Tibial nerve (tissue), 4 donors: ENCODE measurements around the gene UNC79. TPM values are rescaled to one million over a fixed set of nuclear protein-coding genes. Genes with fewer than 3 reads are reported as not detected.

ENCODE experiments used
- DNase-seq, 2 donors: peaks; one replicate each; pipeline ENCODE4 v3.0.0-alpha.2; 2019; ENCODE audit warnings: low spot score in 2 of 2
- H3K27ac ChIP-seq, 4 donors: fragments of 200-600 bp; sonication (generic) in 3 of 4; one replicate each; pipeline ENCODE4 v1.5.1; 2017 to 2019; ENCODE audit warnings: mild to moderate bottlenecking in 1 of 4
- H3K27me3 ChIP-seq, 2 donors: fragments of 200-600 bp; sonication (generic) in 1 of 2; one replicate each; pipeline versions ENCODE4 v1.5.1 to v1.6.0; 2017 to 2019
- H3K36me3 ChIP-seq, 3 donors: fragments of 200-600 bp; sonication (generic); one replicate each; pipeline ENCODE4 v1.5.1; 2018 to 2019
- H3K4me1 ChIP-seq, 4 donors: fragments of 200-600 bp; sonication (generic) in 3 of 4; one replicate each; pipeline ENCODE4 v1.5.1; 2017 to 2019
- H3K4me3 ChIP-seq, 4 donors: fragments of 200-600 bp; sonication (generic) in 3 of 4; one replicate each; pipeline ENCODE4 v1.5.1; 2017 to 2019; ENCODE audit warnings: mild to moderate bottlenecking in 1 of 4, moderate library complexity in 1 of 4
- H3K9me3 ChIP-seq, 4 donors: fragments of 200-600 bp; sonication (generic) in 3 of 4; one replicate each; pipeline ENCODE4 v1.5.1; 2017 to 2019
- EP300 ChIP-seq, 2 donors: sonication (generic); formaldehyde crosslinking; IDR thresholded peaks; one replicate each; pipeline ENCODE4 v1.6.1; 2017; ENCODE audit warnings: antibody characterized with exemption in 2 of 2, mild to moderate bottlenecking in 1 of 2
- POLR2A ChIP-seq, 2 donors: fragments of 450-650 bp; IDR thresholded peaks; one replicate each; pipeline ENCODE4 v1.6.1; 2017; ENCODE audit warnings: antibody characterized with exemption in 2 of 2, mild to moderate bottlenecking in 2 of 2, moderate library complexity in 2 of 2
- WGBS, 2 donors: methylation state at CpG; one replicate each; pipeline ENCODE4 v1.1.5; 2018; 5-methylcytosine and 5-hydroxymethylcytosine counted together
- total RNA-seq, 4 donors: library from RNA; depleted of rRNA; stranded (reverse); fragments of >200 nt; gene quantifications; one replicate each; pipeline ENCODE4 v1.1.0, GENCODE V29; 2016
- TF ChIP-seq, protein P1 (sequence below), 5 experiments: fragments of 200-600 bp in 3 of 5; fragments of 450-650 bp in 2 of 5; sonication (generic) in 3 of 5; IDR thresholded peaks; one replicate each; pipeline ENCODE4 v1.5.1; 2016 to 2019; ENCODE audit warnings: antibody characterized with exemption in 5 of 5, mild to moderate bottlenecking in 3 of 5, moderate library complexity in 2 of 5

Gene UNC79
- total RNA-seq, 4 donors from 2014 or later, result under 0.01 to 1.3 (median 0.21) TPM; not detected in 1

DNA sequence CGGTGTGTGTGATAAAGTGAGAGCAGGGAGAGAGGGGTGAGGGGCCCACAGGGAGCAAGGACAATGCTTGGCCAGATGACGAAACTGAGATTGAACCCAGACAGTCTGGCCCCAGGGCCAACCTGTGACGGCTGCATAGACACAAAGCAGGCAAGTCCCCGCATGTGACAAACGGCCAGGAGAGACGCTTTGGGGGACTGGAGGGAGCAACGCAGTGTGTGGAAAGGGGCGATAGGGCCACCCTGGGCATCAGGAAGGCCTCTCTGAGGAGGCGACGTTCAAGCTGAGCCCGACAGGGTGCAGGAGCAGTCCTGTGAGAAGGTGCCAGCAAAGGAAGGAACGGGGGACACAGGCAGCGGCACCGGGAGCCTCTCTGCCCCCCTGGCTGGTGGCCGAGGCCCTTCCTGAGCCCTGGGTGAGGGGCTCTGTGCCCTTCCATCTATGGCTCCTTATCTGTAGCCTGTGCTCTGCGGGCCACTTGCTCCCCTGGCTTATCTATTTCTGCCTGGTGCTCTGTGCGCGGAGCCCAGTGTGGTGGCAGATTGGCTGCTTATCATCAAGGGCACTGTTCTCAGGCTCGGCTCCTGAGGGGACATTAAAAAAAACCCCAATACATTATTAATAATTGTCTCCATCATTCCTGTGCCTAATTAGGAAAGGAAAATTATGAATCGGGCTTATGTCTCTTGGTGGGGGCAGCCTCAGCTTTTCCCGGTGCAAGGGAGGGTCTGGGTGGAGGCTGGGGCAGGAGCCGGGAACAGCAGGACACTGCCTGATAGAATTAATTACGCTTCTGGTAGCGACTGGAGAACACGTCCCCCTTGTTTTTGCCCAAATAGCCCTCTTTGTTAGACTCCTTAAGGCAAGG lies 317.7 kb downstream of the UNC79 start:
- Histone ChIP-seq H3K4me3 (peak overlapping the region in 1 of 4 donors; percentile 5), H3K9me3 (no peaks in the 10 kb centered on the region), H3K36me3 (no peaks in the 10 kb centered on the region), H3K27ac (peak overlapping the region; percentile 57 to 92 (median 72)), H3K4me1 (peaks cover 0 to 90% (median 64%) of the 10 kb centered on the region in 4 donors), H3K27me3 (no peaks in the 10 kb centered on the region)
- TF ChIP-seq, protein P1, sequence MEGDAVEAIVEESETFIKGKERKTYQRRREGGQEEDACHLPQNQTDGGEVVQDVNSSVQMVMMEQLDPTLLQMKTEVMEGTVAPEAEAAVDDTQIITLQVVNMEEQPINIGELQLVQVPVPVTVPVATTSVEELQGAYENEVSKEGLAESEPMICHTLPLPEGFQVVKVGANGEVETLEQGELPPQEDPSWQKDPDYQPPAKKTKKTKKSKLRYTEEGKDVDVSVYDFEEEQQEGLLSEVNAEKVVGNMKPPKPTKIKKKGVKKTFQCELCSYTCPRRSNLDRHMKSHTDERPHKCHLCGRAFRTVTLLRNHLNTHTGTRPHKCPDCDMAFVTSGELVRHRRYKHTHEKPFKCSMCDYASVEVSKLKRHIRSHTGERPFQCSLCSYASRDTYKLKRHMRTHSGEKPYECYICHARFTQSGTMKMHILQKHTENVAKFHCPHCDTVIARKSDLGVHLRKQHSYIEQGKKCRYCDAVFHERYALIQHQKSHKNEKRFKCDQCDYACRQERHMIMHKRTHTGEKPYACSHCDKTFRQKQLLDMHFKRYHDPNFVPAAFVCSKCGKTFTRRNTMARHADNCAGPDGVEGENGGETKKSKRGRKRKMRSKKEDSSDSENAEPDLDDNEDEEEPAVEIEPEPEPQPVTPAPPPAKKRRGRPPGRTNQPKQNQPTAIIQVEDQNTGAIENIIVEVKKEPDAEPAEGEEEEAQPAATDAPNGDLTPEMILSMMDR (IDR thresholded peaks at IDR 0.05), result no peak
- no peak for TF ChIP-seq POLR2A (IDR thresholded peaks at IDR 0.05)
- TF ChIP-seq EP300 (IDR thresholded peaks at IDR 0.05), result peak in 1 of 2 donors; percentile 82
- WGBS, 2 donors, result 37 to 50% methylated on average over 22 to 25 of the region's 25 CpGs
- no peak for DNase-seq

DNA sequence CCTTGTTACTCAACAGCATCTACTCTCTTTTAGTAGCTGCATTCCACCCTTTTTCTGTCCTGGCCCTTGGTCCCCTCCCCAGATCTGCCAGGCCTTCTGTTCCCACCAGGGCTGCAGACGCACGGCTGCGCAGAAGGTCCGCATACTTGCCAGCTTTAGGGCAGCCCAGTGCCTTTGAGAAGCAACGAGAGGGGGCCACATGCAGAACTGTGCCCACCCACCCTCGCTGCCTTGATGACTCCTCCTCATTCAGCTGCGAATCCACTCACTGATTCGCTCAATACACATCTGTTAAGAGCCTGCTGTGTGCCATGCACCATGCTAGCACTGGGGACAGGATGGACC lies 318.3 kb downstream of the UNC79 start:
- Histone ChIP-seq H3K4me3 (no peak overlapping the region), H3K27me3 (no peaks in the 10 kb centered on the region), H3K27ac (peak overlapping the region; percentile 0 to 92 (median 72)), H3K36me3 (no peaks in the 10 kb centered on the region), H3K4me1 (peaks cover 0 to 90% (median 66%) of the 10 kb centered on the region in 4 donors), H3K9me3 (no peaks in the 10 kb centered on the region)
- TF ChIP-seq, protein P1 (IDR thresholded peaks at IDR 0.05), result no peak
- TF ChIP-seq POLR2A (IDR thresholded peaks at IDR 0.05) (no peak), EP300 (IDR thresholded peaks at IDR 0.05) (peak in 1 of 2 donors; percentile 0)
- DNase-seq, result no peak
- WGBS, 2 donors, result 42 to 57% methylated on average over 8 of the region's 8 CpGs

DNA sequence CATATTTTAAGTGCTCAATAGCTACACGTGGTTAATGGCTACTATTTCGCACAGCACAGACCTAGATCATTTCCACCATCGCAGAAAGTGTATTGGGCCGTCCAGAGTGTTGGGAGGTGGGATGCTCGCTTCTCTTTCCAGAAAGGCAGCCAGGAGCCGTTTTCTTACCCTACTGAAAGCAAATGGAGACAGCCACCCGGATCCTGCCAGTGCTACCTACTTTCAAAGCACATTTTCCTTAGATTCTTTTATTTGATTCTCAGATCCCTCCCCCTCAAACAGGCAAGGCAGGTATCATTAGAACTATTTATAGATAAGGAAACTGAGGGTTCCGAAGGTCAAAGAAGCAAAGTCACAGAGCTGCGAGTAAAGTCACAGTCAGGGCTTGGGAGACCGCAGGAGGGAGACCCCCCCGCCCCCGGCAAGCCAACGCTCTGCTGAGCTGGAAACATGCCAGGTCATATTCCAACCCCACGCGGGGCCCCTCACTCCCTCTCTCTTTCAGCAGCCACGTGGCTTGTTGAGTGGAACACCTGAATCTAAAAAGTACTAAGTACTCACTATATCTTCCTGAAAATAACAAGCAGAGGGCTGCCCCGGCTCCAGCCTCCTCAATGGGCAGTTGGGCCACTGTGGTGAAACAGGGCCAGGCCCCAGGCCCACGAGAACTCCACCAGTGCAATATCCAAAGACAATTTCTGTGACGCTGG lies 321.4 kb downstream of the UNC79 start:
- H3K36me3 ChIP-seq, result no peaks in the 10 kb centered on the region
- H3K9me3 ChIP-seq, result no peaks in the 10 kb centered on the region
- TF ChIP-seq, protein P1 (IDR thresholded peaks at IDR 0.05), result no peak
- TF ChIP-seq POLR2A (IDR thresholded peaks at IDR 0.05), result no peak
- TF ChIP-seq EP300 (IDR thresholded peaks at IDR 0.05), result no peak
- 42 to 44% methylated on average over 18 to 19 of the region's 19 CpGs for WGBS, 2 donors
- H3K4me3 ChIP-seq, result no peak overlapping the region
- DNase-seq, result no peak
- no peaks in the 10 kb centered on the region for H3K27me3 ChIP-seq
- peak overlapping the region in 3 of 4 donors; percentile 6 to 92 (median 76) for H3K27ac ChIP-seq
- peaks cover 0 to 89% (median 53%) of the 10 kb centered on the region in 4 donors for H3K4me1 ChIP-seq

DNA sequence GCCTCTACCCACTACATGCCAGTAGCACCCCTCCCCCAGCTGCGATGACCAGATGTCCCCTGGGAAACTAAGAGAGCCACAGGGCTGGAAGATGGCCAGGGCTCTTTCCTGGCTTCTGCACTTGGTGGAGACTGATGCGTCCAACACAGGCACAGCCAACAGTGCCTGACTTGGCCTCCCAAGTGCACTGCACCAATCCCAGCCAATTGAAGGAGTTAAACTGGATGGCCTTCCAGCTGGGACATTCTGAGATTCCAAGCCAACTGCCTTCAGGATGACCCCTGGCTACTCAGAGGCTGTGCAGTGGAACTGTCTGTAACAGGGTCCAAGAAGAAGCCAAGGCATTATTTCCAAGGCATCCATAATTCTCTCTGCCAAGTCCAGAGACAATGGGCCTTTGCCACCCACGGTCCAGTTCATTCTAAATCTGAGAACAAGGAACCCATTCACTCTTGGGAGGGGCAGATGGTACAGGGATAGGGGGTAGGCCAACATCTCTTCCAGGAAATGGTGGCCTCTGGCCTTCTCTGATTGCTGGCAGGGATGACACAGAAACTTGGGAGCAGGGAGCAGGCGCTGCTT lies 322.3 kb downstream of the UNC79 start:
- H3K4me1 ChIP-seq, result peaks cover 0 to 89% (median 47%) of the 10 kb centered on the region in 4 donors
- DNase-seq, result peak in 1 of 2 donors; percentile 28
- H3K9me3 ChIP-seq, result no peaks in the 10 kb centered on the region
- WGBS, 2 donors, result 25 to 32% methylated on average over 2 to 4 of the region's 4 CpGs
- H3K27me3 ChIP-seq, result no peaks in the 10 kb centered on the region
- H3K36me3 ChIP-seq, result no peaks in the 10 kb centered on the region
- H3K27ac ChIP-seq, result peak overlapping the region in 2 of 4 donors; percentile 76 to 92
- peak; percentile 10 to 95 for TF ChIP-seq EP300 (IDR thresholded peaks at IDR 0.05)
- TF ChIP-seq, protein P1 (IDR thresholded peaks at IDR 0.05), result no peak
- H3K4me3 ChIP-seq, result no peak overlapping the region
